Liver (tissue), 3 donors: ENCODE data around the gene SCD5.

Experiments
- ATF3 ChIP-seq: IDR thresholded peaks from 2 replicates; pipeline ENCODE4 v1.6.1; 2016; ENCODE audit warnings: antibody characterized with exemption
- TF ChIP-seq, protein P1 (sequence below): fragments of 150-350 bp; IDR thresholded peaks from 2 replicates; pipeline ENCODE4 v1.5.1; 2017; ENCODE audit warnings: improper control_type of control experiment, low read depth, low read length; ENCODE audit not compliant: missing input control
- donor health status: healthy.
- donor health status: healthy.

DNA sequence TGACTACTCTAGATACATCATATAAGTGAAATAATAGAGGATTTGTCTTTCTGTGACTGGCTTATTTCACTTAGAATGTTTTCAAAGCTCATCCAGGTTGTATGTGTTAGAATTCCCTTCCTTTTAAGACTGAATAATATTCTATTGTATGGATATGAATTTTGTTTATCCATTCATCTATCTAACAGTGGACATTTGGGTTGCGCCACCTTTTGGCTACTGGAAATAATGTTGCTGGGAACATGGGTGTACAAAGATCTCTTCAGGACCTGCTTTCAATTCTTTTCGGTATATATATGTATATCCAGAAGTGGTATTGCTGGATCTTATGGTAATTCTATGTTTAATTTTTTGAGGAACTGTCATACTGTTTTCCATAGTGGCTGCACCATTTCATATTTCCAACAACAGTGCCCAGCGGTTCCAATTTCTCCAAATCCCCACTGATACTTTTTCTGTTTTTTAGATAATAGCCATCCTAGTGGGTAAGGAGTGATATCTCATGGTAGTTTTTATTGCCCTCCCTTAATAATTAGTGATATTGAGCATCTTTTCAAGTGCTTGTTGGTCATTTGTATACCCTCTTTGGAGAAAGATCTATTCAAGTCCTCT is 3.4 kb upstream of the SCD5 start:
- TF ChIP-seq, protein P1, sequence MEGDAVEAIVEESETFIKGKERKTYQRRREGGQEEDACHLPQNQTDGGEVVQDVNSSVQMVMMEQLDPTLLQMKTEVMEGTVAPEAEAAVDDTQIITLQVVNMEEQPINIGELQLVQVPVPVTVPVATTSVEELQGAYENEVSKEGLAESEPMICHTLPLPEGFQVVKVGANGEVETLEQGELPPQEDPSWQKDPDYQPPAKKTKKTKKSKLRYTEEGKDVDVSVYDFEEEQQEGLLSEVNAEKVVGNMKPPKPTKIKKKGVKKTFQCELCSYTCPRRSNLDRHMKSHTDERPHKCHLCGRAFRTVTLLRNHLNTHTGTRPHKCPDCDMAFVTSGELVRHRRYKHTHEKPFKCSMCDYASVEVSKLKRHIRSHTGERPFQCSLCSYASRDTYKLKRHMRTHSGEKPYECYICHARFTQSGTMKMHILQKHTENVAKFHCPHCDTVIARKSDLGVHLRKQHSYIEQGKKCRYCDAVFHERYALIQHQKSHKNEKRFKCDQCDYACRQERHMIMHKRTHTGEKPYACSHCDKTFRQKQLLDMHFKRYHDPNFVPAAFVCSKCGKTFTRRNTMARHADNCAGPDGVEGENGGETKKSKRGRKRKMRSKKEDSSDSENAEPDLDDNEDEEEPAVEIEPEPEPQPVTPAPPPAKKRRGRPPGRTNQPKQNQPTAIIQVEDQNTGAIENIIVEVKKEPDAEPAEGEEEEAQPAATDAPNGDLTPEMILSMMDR, result no peak
- no peak for TF ChIP-seq ATF3
